GM21390 (cell line): ENCODE data around the gene NUTF2.

Experiments
- ATAC-seq: cut with Tn5 transposase; IDR thresholded peaks from one replicate; pipeline ENCODE4 v1.9.1; 2021; ENCODE audit not compliant: unreplicated experiment

Gene NUTF2

GRCh38 chr16:67917140-67917851, 70.6 kb downstream of the NUTF2 start:
- ATAC-seq: no peak

- ATAC-seq: no peak
Measured at GRCh38 chr16:67917852-67918236, 71.1 kb downstream of the NUTF2 start.

GRCh38 chr16:67919622-67920221, 73.0 kb downstream of the NUTF2 start:
- no peak for ATAC-seq
